ENCODE data around the gene NXN. TPM values are rescaled to one million over a fixed set of nuclear protein-coding genes. Genes with fewer than 3 reads are reported as not detected.
"Not testable (repeated sequence)": the region's sequence is repeated elsewhere in the genome, so short reads cannot be mapped to it uniquely, and the experiment has no call there.

NXN gene
- total RNA-seq, 1 experiment from 2014 or later: 45.9 TPM

DNA sequence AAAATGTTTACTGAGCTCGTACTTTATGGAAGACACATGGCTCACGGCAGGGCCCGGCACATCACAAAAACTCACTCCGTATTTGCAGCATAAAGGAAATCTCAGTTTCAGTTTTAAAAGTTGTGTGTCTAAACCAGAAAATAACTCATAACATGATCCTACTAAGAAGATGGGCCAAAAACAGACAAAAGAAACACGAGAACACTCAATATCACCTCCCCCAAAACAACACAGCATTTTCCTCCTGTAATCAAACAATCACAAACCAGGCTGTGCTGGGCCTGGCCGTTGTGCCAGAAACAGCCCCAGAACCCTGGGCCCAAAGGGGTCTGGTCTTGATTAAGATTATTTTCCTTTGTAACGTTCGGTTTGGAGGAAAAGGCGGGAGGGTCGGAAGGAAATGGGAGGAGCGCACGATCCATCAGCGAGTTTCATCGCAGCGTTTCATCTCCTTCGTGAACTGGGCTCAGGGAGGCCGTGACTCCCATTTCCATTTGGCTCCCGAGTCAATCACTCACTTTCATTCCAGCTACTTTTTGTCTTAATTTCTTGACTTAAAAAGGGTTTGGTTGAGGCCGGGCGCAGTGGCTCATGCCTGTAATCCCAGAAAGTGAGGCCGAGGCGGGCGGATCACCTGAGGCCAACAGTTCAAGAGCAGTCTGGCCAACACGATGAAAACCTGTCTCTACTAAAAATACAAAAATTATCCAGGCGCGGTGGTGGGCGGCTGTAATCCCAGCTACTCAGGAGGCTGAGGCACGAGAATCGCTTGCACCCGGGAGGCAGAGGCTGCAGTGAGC is 61.4 kb downstream of the NXN start:
- DNase-seq (ENCODE audit: low read depth): no peak

- no peak for DNase-seq (ENCODE audit: low read depth)
These were observed 62.2 kb downstream of the NXN start for GRCh38 chr17:917391-917811.

GRCh38 chr17:916315-916714 is 63.3 kb downstream of the NXN start:
- no peak for DNase-seq (ENCODE audit: low read depth)

DNA sequence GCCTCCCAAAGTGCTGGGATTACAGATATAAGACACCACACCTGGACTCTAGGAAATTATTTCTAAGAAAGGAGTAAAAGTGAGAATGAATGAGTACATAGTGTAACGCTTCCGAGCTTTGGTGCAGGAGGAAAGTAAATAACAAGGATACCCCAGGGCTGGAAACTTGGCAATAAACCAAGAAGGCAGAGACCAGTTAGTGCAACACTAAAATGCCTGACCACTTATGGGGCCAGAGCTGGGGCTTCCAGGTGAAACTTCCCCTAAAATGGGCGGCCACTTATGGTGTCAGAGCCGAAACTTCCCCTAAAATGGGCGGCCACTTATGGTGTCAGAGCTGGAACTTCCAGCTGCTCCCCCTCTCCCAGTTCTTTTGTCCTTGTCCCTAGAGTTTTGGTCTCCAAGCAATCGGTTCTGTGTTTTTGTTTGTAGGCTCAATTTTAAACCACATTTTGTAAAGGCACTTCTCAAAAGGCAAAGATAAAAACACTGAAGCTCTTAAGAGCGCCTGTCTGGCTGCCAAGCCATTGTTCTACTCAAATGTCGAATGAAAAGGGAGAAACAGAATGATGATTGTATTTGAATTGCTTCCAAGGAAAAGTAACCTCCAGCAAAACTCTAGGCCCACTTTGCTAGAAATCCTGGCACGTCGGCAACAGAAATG is 63.9 kb downstream of the NXN start:
- DNase-seq (ENCODE audit: low read depth): peak; percentile 49

GRCh38 chr17:914561-914960 is 65.0 kb downstream of the NXN start:
- DNase-seq (ENCODE audit: low read depth): no peak

DNA sequence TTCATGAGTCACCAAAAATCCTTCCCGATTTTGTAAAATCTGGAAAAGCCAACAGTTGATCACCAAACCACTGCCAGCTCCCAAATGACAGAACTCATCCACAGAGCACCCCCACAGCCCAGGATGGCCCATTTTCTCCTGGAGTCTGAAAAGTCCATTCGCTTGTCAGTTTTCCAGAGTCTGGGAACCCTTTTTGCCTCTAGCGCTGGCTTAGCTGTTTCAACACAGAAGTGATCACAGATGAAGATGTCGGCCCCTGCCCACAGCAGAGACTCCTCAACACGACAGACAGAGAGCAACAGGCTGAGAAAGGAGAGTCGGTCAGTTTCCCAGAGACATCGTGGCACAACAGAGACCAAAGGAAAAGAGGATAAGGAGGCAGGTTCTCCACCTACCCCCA is 66.4 kb downstream of the NXN start:
- no peak for DNase-seq (ENCODE audit: low read depth)

GRCh38 chr17:909642-910323 is 69.8 kb downstream of the NXN start:
- peak; percentile 85 for DNase-seq (ENCODE audit: low read depth)

GRCh38 chr17:907725-908124 is 71.9 kb downstream of the NXN start:
- no peak for DNase-seq (ENCODE audit: low read depth)

DNA sequence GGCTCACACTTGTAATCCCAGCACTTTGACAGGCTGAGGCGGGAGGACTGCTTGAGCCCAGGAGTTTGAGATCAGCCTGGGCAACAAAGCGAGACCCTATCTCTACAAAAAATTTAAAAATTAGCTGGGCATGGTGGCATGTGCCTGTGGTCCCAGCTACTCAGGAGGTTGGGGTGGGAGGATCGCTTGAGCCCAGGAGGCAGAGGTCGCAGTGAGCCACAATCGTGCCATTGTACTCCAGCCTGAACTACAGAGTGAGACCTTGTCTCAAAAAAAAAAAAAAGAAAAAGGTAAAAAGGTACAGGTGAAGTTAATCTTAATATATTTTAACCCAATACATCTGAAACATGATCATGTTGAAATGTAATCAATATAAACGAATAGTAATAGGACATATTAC is 73.9 kb downstream of the NXN start:
- DNase-seq (ENCODE audit: low read depth): not testable (repeated sequence)

- peak; percentile 82 for DNase-seq (ENCODE audit: low read depth)
These were observed 75.7 kb downstream of the NXN start for GRCh38 chr17:903691-904481.

GRCh38 chr17:902463-902862 is 77.1 kb downstream of the NXN start:
- no peak for DNase-seq (ENCODE audit: low read depth)

- DNase-seq (ENCODE audit: low read depth): no peak
These were observed 77.6 kb downstream of the NXN start for GRCh38 chr17:901964-902363.

DNA sequence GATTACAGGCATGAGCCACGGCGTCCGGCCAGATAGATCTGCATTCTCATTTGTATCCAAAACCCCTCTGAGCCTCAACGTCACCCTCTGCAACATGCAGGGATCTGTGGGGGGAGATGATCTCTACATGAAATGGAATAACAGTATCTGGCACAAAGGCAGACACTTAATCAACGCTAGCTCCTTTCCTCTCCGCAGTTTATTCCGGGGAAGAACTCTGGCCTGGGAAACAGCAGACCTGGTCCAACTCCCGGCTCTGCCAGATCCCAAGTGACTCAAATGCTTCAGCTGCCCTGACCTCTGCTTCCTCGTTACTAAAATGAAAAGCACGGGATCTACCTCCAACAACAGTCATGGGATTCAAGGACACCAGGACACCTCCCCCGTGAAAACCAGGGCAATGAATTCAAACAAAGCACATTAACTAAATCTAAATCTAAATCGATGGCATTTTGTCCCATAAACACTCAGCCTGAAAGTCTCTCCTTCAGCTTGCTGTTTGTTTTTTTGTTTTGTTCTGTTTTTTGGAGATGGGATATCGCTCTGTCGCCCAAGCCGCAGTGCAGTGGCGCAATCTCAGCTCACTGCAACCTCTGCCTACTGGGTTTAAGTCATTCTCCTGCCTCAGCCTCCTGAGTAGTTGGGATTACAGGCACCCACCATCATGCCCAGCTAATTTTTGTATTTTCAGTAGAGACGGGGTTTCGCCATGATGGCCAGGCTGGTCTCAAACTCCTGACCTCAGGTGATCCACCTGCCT is 78.2 kb downstream of the NXN start:
- DNase-seq (ENCODE audit: low read depth): no peak

- DNase-seq (ENCODE audit: low read depth): no peak
These were observed 79.1 kb downstream of the NXN start for GRCh38 chr17:900336-900934.

GRCh38 chr17:897970-898619 is 81.5 kb downstream of the NXN start:
- no peak for DNase-seq (ENCODE audit: low read depth)

- DNase-seq (ENCODE audit: low read depth): no peak
These were observed 82.5 kb downstream of the NXN start for GRCh38 chr17:896953-897661.

DNA sequence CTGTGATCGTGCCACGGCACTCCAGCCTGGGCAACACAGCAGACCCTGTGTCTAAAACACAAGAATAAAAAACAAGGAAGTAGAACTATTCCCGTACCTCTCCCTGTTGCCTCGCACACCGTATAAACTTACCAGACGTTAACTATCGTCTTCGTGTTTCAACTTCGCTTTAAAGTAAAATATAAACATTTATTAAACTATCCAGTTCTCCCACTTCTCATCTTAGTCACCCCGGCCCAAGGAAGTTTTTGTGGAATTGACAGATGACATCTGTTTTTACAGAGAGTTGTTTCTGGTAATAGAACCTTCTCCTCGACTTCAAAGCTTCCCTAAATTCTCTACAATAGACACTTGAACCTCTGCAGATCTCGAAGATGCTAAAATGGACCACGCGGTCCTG is 83.1 kb downstream of the NXN start:
- DNase-seq (ENCODE audit: low read depth): no peak

DNA sequence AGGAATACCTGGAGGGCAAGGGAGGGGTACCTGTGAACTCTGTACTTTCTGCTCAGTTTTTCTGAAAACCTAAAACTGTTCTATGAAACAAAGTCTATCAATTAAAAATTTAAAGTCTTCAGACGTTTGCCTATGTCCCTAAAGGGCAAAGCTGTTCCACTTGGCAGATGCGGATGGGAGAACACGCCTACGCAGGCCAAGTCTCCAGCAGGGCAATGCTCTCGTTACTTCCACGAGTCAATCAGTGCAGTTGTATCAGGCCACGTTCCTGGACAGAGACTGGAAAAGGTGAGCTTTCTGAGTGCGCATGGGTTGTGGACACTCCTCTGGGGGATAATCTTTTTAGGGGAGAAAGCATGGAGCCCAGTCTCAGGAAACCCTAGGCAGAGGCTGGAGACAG is 86.6 kb downstream of the NXN start:
- no peak for DNase-seq (ENCODE audit: low read depth)

DNA sequence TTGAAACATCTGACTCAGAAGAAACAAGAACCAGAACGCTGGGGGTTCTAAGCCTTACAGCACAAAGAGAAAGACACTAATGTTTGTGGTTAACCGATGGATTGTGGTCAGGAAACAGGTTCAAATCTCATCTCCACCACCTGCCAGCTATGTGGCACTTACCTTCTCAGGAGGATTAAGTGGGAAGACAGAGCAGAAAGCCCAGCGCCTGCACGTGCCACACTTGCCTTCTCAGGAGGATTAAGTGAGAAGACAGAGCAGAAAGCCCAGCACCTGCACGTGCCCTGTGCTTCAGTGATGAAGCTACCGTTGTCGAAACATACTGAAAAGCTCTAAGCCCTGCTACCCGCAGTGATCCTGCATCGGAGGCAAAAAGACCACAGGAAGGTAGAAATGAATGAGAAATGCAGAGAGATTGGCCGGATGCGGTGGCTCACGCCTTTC is 90.6 kb downstream of the NXN start:
- DNase-seq (ENCODE audit: low read depth): peak; percentile 44

Measured in Daoy (cell line).